ENCODE data around the gene CMIP.

Gene CMIP

GRCh38 chr16:81542609-81543570, 98.3 kb downstream of the CMIP start:
- Histone ChIP-seq H3K36me3 (ENCODE audit: control insufficient read depth, insufficient read depth, low read length) (no peaks in the 10 kb centered on the region), H3K4me3 (ENCODE audit: low read depth, low read length) (no peak overlapping the region), H3K27ac (no peak overlapping the region), H3K9ac (no peak overlapping the region), H3K4me2 (ENCODE audit: low read length) (no peak overlapping the region), H3K27me3 (ENCODE audit: control insufficient read depth, insufficient read depth, low read length) (no peaks in the 10 kb centered on the region), H3K9me3 (ENCODE audit: control insufficient read depth, low read length) (no peaks in the 10 kb centered on the region), H3K4me1 (peaks cover 10% of the 10 kb centered on the region), H2AFZ (no peak overlapping the region), H3K79me2 (peaks cover 59% of the 10 kb centered on the region)
- no peak for TF ChIP-seq CTCF (IDR thresholded peaks at IDR 0.05)

GRCh38 chr16:81543571-81543970, 99.0 kb downstream of the CMIP start:
- Histone ChIP-seq H2AFZ (no peak overlapping the region), H3K36me3 (ENCODE audit: control insufficient read depth, insufficient read depth, low read length) (no peaks in the 10 kb centered on the region), H3K9me3 (ENCODE audit: control insufficient read depth, low read length) (no peaks in the 10 kb centered on the region), H3K9ac (no peak overlapping the region), H3K4me3 (ENCODE audit: low read depth, low read length) (no peak overlapping the region), H3K4me2 (ENCODE audit: low read length) (no peak overlapping the region), H3K27ac (no peak overlapping the region), H3K4me1 (peaks cover 10% of the 10 kb centered on the region), H3K27me3 (ENCODE audit: control insufficient read depth, insufficient read depth, low read length) (no peaks in the 10 kb centered on the region), H3K79me2 (peaks cover 64% of the 10 kb centered on the region)
- TF ChIP-seq CTCF (IDR thresholded peaks at IDR 0.05): no peak

GRCh38 chr16:81544261-81544660, 99.7 kb downstream of the CMIP start:
- TF ChIP-seq CTCF (IDR thresholded peaks at IDR 0.05): no peak
- Histone ChIP-seq H3K36me3 (ENCODE audit: control insufficient read depth, insufficient read depth, low read length) (no peaks in the 10 kb centered on the region), H3K27me3 (ENCODE audit: control insufficient read depth, insufficient read depth, low read length) (no peaks in the 10 kb centered on the region), H3K79me2 (peaks cover 69% of the 10 kb centered on the region), H3K9me3 (ENCODE audit: control insufficient read depth, low read length) (no peaks in the 10 kb centered on the region), H3K4me1 (peaks cover 5% of the 10 kb centered on the region), H3K9ac (no peak overlapping the region), H2AFZ (no peak overlapping the region), H3K4me2 (ENCODE audit: low read length) (no peak overlapping the region), H3K4me3 (ENCODE audit: low read depth, low read length) (no peak overlapping the region), H3K27ac (no peak overlapping the region)

- H3K27me3 ChIP-seq (ENCODE audit: control insufficient read depth, insufficient read depth, low read length): no peaks in the 10 kb centered on the region
- H3K79me2 ChIP-seq: peaks cover 68% of the 10 kb centered on the region
- H3K4me2 ChIP-seq (ENCODE audit: low read length): no peak overlapping the region
- H2AFZ ChIP-seq: no peak overlapping the region
- H3K4me3 ChIP-seq (ENCODE audit: low read depth, low read length): no peak overlapping the region
- H3K36me3 ChIP-seq (ENCODE audit: control insufficient read depth, insufficient read depth, low read length): no peaks in the 10 kb centered on the region
- no peak for TF ChIP-seq CTCF (IDR thresholded peaks at IDR 0.05)
- no peaks in the 10 kb centered on the region for H3K9me3 ChIP-seq (ENCODE audit: control insufficient read depth, low read length)
- no peak overlapping the region for H3K9ac ChIP-seq
- no peak overlapping the region for H3K27ac ChIP-seq
- H3K4me1 ChIP-seq: peaks cover under 1% of the 10 kb centered on the region
Measured at GRCh38 chr16:81544700-81545271, 100.2 kb downstream of the CMIP start.

Measured in parathyroid adenoma (tissue), 2 donors.